NOMO-1 treated with DMSO at 0.1 percent for 48 hours (cell line): Measurements from ENCODE around the gene SOX6.

ENCODE experiments used
- DNase-seq: peaks from one replicate; lab custom pipeline; 2025; ENCODE audit not compliant: unreplicated experiment; lab: John Stamatoyannopoulos, UW

The SOX6 gene

GRCh38 chr11:16279524-16279923 lies 76.8 kb downstream of the SOX6 start:
- no peak for DNase-seq

GRCh38 chr11:16278979-16279378 lies 77.4 kb downstream of the SOX6 start:
- no peak for DNase-seq

DNA sequence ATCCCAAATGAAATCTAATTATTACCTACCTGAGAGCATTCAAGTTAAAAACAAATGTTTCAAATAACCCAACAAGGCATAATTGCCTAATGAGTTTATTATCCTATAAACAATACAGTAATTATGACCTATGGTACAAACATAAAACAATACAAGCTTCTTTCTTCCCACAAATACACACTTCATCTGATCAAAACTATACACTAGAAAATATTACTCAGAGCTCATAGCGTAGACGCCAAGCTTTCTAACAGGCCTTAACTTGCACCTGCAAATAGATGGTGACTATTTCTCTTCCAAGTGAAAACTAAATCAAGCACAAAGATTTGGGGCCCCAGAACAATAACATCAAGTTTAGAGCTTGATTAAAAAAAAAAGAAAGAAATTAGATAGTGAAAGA lies 78.1 kb downstream of the SOX6 start:
- DNase-seq, result no peak

GRCh38 chr11:16276251-16276650 lies 80.1 kb downstream of the SOX6 start:
- DNase-seq, result no peak

GRCh38 chr11:16271258-16271657 lies 85.1 kb downstream of the SOX6 start:
- DNase-seq, result no peak

GRCh38 chr11:16266021-16266420 lies 90.3 kb downstream of the SOX6 start:
- no peak for DNase-seq

DNA sequence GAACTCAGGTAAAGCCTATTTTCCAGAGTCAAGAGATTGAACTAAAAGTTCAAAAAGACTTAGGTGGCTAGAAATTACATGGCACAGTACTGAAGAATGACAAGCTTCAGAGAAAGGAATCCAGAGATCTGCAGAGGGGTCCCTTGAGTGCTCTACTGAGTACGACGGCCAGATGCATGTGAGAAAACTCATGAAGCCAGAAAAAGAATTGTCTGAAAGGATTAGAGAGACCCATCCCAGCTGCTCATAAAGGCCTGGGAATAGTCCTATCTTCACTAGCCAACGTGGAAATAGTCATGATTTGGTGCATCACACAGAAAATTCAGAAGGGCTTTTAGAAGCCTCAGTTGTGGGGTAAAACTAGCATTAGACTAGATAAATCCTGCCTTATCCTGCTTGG lies 91.3 kb downstream of the SOX6 start:
- DNase-seq, result no peak

- DNase-seq, result no peak
These were observed 93.7 kb downstream of the SOX6 start for GRCh38 chr11:16262645-16262955.

GRCh38 chr11:16261836-16262644 lies 94.3 kb downstream of the SOX6 start:
- no peak for DNase-seq

DNA sequence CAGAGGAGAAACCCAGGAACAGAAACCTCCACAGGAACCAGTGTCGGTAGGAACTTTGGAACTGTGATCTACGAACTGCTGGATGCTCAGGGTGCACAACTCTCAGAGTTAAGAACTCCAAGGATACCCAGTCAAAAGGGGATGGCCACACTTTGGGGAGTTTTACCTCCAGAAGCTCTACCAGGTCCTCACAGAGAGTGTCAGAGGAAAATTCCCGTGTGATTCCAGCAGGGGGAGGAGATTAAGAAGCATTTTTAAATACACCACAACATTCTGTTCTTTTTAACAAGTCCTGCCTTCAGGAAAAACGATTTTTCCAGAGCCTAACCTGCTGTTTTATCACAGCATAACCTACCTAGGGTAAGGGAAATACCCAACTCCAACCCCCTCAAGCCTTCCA lies 104.0 kb downstream of the SOX6 start:
- no peak for DNase-seq

GRCh38 chr11:16248248-16248647 lies 108.1 kb downstream of the SOX6 start:
- no peak for DNase-seq

- DNase-seq, result no peak
These were observed 113.5 kb downstream of the SOX6 start for GRCh38 chr11:16242806-16243205.

GRCh38 chr11:16240687-16241086 lies 115.7 kb downstream of the SOX6 start:
- no peak for DNase-seq

- no peak for DNase-seq
These were observed 116.9 kb downstream of the SOX6 start for GRCh38 chr11:16239141-16240105.

DNA sequence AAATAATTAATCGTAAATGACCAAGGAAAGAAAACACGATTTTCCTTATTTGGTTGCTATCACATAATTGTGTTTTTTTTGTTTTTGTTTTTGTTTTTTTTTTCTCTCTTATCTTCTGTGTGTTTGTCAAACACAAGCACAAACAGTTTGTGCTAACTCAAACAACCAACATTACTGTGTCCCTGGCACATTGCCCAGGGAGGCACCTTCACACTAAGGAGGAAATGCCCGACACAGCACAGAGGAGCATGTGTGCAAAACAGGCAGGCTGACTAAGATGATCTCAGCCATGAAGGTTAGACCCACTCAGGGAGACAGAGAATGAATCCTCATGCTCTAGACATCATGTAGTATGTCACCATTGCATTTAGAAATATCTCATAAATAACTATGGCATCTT lies 130.1 kb downstream of the SOX6 start:
- no peak for DNase-seq

- no peak for DNase-seq
These were observed 130.7 kb downstream of the SOX6 start for GRCh38 chr11:16225623-16226022.

DNA sequence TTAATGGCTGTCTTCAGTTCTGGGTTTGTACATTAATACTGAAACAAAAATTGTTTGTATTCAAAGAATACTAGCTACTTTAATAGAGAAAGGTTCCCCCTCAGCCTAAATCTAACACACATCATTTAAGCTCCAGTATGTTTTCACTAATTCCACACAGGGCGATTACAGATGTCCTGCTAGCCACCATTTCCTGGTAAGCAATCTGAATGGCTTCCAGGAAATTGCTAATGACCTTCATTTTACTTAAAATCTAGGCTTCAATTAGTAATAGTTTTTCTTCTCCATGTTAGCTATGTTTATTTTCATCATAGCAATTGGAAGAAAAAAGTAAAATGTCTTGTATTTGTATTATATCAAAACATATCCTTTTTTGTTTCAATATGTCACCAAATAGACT lies 132.8 kb downstream of the SOX6 start:
- no peak for DNase-seq

GRCh38 chr11:16217631-16218030 lies 138.7 kb downstream of the SOX6 start:
- DNase-seq, result no peak

DNA sequence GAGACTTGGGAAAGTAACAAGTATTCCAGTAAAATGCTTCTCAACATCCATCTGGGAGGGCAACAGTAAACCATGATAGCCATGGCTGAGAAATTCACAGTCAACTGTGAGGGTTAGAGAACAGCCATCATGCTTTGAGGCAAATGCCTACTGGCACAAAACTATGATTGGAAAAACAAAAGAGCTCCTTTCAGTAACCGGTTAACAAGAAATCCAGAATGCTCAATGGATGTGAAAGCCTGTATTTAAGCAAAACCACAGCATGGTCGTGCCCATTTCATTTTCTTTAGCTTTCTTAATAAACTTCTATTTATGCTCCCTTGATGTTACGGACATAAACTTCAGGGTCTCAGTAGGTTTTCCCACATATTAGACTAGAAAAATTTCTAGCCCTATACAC lies 139.5 kb downstream of the SOX6 start:
- DNase-seq, result no peak

DNA sequence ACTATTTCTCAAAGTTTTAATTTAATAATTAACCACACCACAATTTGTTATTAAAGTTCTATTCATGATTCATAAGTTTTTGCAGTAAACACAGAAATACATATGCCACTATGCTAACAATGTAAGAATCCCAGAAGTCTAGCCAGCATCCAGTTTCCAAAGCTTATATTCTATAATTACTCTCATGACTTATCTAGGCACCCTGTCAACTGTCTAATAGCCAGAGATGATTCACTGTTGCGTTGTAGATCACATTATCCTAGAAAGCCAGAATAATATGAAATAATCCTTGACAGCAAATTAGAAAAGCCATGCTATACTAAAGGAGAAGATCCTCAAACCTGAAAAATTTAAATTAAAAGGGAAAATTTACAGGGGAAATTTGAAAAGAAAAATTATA lies 141.0 kb downstream of the SOX6 start:
- DNase-seq, result no peak

- no peak for DNase-seq
These were observed 144.9 kb downstream of the SOX6 start for GRCh38 chr11:16211407-16211806.

DNA sequence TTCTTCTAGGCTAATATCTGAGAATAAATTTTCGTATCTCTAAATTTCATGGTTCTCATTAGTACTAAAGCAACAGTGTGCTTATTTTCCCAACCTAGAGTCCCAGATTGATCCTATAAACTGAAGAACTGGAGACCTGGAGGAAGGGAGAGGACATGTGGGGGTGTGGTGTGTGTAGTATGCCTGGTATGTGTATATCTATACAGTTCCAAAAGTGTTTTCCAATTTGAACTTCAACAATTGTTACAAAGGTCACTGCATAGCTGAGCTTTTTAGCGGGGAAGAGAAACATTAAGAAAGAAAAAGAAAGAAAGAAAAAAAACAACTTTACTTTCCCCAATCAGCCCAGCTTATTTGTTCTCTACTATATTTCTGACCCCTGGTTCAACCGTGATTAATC lies 152.1 kb downstream of the SOX6 start:
- DNase-seq, result no peak
